Anterior cingulate cortex (tissue), 58 donors: ENCODE results near the gene BRK1.
A peak's percentile ranks its signal among the peaks of the same experiment; 100 is the strongest.
"Not testable (repeated sequence)": the region's sequence is repeated elsewhere in the genome, so short reads cannot be mapped to it uniquely, and the experiment has no call there.

Experiments
- DNase-seq, 58 donors: peaks; one replicate each; lab custom pipeline; 2025; lab: John Stamatoyannopoulos, UW

Gene BRK1

DNA sequence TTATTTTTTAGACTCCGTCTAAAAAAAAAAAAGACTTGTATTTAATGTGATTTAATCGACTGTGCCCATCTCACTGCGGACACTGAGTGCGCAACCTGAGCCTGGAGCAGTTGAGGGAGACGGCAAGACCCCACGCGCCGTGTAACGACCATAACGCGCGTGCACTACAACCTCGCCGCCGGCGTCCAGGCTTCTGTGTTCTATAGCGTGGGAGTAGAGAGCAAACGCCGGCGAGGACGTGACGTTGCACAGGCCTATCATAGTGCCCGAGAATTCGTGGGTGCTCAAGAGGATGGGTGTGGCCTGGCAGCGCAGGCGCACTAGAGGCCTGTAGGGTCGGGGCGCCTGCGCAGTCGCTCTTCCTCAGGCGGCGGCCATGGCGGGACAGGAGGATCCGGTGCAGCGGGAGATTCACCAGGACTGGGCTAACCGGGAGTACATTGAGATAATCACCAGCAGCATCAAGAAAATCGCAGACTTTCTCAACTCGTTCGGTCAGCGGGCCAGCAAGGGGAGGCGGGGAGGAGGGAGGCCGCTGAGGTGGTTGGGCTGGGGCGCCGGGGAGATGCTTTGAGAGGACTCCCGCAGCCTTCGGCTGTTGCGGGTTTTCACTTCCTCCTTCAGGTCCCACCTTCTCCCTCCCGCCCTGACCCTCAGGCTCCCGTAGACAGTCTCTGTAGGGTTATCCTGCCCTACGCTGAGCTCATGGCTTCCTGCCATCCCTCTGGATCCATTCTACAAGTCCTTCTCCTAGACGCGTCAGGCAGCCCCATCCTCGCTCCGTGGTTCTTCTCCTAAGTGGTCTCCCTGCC is at the start of gene BRK1:
TSS of gene BRK1 (plus strand) at position 350 of the 812 bp plus-strand sequence. CDS start at position 377, 27 bp downstream.
- peak; percentile 11 to 96 (median 90) for DNase-seq

DNA sequence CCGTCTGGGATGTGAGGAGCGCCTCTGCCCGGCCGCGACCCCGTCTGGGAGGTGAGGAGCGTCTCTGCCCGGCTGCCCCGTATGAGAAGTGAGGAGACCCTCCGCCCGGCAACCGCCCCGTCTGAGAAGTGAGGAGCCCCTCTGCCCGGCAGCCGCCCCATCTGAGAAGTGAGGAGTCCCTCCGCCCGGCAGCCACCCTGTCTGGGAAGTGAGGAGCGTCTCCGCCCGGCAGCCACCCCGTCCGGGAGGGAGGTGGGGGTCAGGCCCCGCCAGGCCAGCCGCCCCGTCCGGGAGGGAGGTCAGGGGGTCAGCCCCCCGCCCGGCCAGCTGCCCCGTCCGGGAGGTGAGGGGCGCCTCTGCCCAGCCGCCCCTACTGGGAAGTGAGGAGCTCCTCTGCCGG is 45.4 kb upstream of the BRK1 start:
- not testable (repeated sequence) for DNase-seq

DNA sequence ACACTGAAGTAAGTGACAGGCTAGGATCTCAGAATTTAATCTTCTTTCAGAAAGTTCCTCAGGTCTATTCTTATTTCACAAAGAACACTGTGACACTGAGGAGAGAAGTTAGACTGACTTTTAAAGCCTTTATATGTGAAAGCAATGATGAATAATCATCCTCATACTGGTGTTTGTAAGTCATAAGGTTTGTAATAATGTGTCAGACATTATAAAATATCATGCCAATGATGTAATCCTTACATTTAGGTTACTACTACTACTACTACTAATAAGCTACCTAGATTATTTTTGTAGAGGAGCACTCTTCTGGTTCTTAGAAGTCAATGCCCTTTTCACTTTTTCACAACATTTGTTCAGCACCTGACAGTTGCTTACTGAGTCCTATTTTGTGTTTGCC is 40.8 kb upstream of the BRK1 start:
- no peak for DNase-seq

DNA sequence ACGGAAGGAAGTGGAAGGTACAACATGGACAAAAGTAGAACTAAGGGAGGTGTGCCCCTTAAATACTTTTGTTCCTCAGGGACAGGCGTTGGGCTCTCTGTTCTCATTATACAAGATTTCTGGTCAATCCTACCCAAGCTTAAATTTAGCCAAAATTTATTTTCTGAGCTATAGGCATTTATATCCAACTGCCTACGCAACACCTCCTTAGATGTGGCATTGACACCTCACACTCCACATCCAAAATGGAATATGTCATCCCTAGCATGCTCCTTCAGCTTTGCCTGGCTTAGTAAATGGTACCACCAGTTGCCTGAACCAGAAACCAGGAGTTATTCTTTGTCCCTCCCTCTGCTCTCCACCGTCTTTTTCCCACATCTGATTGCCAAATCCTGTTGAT is 33.6 kb upstream of the BRK1 start:
- peak in 4 of 58 donors; percentile 11 to 54 (median 30) for DNase-seq

DNA sequence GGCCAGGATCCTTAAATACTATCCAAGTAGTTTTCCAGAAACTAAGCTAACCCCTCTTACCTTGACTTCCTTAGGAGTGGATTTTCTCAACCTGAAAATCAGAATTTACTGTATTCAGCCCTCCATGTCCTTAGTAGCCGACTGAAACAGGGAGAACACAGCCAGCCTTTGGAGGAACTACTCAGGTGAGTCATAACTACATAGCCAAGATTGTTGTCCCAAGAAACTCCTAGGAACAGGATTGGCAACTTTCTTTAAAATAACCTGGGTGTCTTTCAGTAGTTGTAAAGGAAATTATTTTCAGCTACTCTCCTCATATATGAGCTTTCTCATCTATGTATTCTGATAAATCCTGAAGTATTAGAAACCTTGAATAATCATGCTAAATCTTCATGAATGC is 29.7 kb upstream of the BRK1 start:
- no peak for DNase-seq

DNA sequence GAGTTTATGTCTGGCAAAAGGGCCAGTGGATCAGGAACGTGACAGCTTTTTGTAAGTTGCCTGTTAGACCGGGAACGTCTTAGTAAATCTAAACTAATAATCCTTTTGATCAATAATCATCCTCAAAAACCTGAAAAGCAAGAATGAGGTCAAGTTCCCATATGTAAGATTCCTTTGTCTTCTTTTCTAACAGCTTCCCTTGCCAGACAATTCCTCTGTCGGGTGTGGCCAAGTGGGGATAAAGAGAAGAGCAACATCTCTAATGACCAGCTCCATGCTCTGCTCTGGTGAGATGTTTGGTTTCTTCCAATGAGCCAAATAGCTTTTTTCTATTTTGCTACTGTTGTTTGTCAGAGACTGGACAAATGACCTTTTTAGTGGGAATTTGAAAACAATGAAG is 27.2 kb upstream of the BRK1 start:
- no peak for DNase-seq

DNA sequence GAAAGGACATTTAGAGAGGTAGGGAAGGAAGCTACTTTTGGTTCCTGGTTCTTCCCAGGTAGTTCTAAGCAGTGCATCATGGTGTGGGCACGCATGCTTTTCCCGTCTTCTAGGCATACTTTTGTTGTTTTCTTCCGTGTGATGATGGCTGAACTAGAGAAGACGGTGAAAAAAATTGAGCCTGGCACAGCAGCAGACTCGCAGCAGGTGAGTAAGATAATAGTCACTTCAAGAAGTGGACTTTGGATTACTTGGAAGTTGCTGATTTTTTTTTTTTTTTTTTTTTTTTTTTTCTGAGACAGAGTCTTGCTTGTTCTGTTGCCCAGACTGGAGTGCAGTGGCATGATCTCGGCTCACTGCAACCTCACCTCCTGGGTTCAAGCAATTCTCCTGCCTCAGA is 25.3 kb upstream of the BRK1 start:
- no peak for DNase-seq

DNA sequence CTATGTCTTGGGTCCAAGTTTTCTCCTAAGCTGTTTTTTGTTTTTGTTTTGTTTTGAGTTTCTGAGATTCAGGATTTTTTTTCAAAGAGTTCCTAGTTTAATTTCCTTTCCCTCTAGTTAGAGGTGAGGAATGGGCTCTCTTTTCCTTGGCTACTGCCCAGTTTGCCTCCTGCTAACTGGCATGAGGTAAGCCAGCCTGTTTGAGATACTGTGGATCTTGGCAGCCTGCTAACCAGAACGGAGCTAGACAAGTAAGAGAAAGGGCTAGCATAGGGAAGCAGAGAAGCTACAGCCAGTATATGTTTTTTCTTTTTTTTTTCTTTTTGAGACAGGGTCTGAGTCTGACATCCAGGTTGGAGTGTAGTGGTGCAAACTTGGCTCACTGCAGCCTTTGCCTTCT is 24.7 kb upstream of the BRK1 start:
- not testable (repeated sequence) for DNase-seq

DNA sequence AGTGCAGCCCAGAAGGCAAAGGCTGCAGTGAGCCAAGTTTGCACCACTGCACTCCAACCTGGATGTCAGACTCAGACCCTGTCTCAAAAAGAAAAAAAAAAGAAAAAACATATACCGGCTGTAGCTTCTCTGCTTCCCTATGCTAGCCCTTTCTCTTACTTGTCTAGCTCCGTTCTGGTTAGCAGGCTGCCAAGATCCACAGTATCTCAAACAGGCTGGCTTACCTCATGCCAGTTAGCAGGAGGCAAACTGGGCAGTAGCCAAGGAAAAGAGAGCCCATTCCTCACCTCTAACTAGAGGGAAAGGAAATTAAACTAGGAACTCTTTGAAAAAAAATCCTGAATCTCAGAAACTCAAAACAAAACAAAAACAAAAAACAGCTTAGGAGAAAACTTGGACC is 24.1 kb upstream of the BRK1 start:
- not testable (repeated sequence) for DNase-seq

DNA sequence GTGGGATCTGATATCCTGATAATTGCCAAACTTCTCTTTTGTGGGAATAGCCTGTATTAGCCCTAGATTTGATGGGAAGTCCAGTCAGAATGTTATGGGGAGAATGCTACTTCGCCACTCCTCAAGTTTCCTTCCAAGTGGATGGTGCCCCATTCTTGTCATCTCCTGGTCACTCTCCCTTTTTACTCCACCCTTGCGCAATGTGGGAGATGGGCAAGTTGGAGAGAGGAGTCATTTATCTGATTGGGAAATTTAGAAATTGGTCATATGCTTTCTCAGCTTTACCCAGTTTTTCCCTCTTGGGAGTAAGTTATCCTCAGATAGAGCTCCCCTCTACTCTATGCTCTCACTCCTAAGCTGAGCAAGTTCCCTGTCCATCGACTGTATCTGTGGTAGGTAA is 21.8 kb upstream of the BRK1 start:
- no peak for DNase-seq

DNA sequence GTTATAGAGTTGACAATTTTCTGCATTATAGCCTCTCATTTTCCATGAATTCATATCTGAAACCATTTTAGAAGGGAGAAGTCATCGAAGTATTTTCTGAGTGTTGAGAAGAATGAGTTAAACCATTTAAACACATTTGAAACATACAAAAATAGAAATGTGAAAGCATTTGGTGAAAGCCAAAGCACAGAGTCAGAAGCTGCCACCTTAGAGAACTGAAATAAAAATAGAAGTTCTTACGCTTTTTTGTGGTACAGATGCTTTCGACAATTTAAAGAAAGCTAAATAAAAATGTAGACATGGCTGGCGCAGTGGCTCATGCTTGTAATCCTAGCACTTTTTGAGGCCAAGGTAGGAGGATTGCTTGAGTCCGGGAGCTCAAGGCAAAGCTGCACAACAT is 16.4 kb upstream of the BRK1 start:
- peak in 2 of 58 donors; percentile 11 to 20 for DNase-seq

DNA sequence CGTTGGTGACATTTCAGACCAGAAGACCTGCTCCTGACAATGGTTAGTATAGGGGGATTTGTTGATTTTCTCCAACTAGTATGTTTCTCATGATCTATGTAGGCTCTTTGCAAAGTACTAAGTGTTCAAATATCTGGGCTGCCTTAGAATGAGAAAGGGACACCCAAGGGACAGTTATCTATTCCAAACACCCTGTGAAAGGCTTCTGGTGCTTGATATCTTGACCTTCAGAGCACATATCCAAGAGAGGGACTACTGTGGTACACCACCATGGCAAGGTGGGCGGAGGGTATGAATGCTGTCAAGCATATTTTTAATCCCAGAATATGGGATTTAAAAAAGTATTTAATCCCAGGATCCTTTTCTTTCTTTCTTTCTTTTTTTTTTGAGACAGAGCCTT is 8.6 kb upstream of the BRK1 start:
- no peak for DNase-seq

DNA sequence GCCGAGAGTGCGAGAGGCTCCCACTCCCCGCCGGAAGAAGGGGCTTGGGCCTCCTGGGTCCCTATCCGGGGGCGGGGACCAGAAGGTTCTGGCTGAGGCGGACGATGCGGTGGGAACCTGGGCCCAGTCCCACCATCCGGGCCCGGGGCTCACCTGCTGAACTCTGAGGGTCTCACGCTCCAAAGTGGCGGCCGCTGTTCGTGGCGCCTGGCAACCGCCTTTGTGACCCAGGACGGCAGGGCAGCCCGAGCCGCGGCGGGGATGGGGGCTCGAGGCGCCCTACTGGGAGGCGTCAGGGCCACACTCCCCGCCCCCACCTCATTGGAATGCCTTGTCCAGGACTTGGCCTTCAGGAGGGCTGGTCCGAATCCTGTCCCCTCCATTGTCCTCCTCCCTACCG is 7.4 kb upstream of the BRK1 start, which contains the start of gene FANCD2OS:
TSS of gene FANCD2OS (minus strand) at position 165 of the 400 bp plus-strand sequence. CDS start 3,481 bp downstream, outside the sequence.
- DNase-seq, result no peak

DNA sequence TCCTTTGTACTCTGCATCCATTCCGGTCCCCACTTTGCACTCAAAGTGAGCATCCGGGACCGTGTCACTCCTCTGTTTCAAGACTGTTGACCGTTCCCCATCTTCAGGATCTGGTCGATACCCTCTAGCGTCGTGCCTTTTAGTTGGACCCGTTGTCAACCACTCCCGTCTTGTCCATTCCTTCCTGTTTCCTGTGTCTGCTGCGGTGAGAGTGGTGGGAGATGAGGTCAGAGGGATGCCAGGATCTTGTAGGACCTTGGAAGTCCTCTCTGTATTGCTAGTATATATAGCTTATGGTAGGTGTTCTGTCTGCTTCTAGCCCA is 624 bp downstream of the BRK1 start:
- DNase-seq, result no peak

DNA sequence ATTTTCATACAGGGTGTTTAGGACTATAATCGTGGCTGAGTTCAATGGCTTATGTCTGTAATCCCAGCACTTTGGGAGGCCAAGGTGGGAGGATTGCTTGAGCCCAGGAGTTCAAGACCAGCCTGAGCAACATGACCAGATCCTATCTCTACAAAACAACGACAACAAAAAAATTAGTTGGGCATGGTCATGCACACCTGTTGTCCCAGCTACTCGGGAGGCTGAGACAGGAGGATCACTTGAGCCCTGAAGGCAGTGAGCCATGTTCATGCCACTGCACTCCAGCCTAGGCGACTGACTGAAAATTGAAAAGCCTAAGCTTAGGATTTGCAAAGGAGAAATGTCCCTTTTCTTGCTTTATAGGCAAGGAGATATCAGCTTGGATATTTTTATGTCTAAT is 1.5 kb downstream of the BRK1 start:
- DNase-seq, result no peak

DNA sequence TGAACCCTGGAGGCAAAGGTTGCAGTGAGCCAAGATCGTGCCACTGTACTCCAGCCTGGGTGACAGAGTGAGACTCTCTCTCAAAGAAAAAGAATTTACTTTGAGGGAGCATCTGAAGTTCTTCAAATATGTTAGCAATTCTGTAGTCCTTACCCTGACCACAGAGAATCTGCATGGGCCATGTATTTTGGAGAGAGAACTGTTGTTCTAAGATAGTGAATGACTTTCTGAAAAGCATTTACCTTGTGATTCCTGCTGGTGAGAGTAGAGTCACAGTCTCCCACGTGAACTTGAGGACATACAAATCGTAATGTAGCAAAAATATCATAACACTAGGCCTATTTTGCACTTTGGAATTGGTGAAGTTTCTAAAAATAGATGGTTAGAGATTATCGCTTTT is 3.9 kb downstream of the BRK1 start:
- no peak for DNase-seq

DNA sequence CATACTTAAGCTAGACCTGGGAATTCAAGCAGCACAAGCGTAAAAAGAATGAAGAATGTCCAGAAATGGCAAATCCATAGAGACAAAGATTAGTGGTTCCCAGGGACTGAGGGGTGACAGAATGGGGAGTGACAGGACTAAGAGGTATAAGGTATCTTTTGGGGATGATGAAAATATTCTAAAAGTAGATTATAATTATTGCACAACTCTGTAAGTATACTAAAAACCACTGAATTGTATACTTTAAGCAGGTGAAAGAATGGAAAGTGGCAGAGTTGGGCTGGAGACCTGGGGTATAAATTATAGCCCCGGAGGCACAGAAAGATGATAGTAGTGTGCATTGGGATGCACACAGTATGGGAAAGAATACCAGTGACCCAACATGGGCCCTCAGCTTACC is 5.6 kb downstream of the BRK1 start:
- no peak for DNase-seq

DNA sequence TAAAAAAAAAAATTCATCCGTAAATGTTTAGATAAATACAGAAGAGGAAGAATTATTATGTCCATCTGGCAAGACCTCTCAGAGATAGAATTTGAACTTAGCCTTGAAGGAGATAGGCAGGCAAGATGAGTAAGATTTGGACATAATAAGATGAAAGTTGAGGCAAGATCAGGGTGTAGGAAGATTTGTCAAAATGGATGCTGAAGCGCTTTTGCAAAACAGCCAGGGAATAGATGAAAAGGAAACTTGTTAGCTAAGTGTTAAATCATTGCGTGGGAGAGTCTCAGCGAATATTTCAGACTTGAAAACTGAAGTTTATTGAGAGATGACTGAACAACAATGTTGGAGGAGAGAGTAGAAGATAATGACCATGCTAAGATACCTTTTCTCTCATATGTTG is 7.2 kb downstream of the BRK1 start:
- DNase-seq, result peak in 1 of 58 donors; percentile 21

DNA sequence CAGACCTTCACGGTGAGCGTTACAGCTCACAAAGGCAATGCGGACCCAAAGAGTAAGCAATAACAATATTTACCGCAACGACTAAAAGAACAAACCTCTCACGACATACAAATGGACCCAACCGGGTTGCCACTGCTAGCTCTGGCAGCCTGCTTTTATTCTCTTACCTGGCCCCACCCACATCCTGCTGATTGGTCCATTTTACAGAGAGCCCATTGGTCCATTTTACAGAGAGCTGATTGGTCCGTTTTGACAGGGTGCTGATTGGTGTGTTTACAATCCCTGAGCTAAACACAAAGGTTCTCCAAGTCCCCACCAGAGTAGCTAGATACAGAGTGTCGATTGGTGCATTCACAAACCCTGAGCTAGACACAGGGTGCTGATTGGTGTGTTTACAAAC is 20.4 kb downstream of the BRK1 start:
- not testable (repeated sequence) for DNase-seq

DNA sequence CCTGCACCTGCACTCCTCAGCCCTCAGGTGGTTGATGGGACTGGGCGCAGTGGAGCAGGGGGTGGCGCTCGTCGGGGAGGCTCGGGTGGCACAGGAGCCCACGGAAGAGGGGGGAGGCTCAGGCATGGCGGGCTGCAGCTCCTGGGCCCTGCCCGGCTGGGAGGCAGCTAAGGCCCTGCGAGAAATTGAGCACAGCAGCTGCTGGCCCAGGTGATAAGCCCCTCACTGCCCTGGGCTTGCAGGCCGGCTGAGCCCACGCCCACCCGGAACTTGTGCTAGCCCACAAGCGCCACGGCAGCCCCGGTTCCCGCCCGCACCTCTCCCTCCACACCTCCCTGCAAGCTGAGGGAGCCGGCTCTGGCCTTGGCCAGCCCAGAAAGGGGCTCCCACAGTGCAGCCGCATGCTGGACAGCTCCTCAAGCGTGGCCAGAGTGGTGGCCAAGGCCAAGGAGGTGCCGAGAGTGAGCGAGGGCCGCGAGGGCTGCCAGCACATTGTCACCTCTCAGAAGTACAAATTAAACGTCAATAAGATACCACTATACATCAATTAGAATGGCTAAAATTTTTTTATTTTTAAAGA is 21.0 kb downstream of the BRK1 start:
- no peak for DNase-seq

DNA sequence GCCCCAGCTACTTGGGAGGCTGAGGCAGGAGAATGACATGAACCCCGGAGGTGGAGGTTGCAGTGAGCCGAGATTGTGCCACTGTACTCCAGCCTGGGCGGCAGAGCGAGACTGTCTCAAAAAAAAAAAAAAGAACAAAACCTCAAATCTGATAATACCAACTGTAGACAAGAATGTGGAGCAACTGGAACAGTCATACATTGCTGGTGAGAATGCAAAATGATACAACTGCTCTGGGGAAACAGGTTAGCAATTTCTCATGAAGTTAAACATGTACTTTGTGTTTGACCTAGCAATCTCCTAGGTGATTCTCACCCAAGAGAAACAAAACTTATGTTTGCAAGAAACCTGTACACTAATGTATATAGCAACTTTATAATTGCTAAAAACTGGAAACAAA is 21.7 kb downstream of the BRK1 start:
- no peak for DNase-seq

DNA sequence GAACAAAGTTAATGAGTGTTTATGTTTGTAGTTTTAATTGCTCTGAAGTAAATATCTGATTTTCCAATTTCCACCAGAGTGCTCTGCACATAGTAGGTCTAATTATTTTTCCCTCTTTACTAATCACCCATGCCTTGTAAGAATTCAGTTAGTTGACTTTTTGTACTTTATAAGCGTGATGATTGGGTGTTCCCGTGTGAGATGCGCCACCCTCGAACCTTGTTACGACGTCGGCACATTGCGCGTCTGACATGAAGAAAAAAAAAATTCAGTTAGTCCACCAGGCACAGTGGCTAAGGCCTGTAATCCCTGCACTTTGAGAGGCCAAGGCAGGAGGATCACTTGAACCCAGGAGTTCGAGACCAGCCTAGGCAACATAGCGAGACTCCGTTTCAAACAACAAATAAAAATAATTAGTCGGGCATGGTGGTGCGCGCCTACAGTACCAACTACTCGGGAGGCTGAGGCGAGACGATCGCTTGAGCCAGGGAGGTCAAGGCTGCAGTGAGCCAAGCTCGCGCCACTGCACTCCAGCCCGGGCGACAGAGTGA is 25.6 kb downstream of the BRK1 start:
- DNase-seq, result peak in 1 of 58 donors; percentile 27
